Measurements from ENCODE around the gene BAG1.

The BAG1 gene

DNA sequence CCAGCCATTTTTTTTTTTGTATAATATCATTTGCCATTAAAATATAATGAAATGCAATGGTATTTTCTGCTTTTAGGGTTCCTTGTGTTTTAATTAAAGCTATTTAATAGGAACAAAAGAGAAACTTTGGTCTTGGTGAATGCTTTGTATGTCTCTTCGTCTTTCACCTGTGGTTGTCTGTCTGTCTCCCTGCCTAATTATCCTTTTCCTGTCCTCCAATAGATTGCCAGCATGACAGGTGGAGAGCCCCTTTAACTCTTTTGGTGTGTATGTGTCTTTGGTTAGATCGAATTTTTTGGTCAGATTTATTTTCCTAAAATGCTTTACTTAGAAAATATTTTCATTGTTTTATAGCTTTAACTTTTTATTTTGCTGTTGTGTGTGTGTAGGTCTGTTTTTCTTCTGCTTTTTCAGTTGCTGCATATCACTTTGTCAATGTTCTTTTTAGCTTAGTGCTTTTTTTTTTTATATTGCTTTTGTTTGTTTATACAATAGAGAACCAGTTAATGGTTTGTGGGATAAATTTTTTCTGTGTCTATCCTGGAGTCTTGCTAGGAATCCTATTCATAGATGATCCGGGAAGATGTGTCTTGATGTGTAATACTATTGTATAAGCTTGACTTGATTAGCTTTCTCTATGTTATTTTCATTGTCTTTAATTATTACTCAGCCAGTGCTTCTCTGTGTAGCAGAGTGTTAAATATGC is 8.9 kb upstream of the BAG1 start:
- peak; percentile 47 for DNase-seq (ENCODE audit: low read depth)

DNA sequence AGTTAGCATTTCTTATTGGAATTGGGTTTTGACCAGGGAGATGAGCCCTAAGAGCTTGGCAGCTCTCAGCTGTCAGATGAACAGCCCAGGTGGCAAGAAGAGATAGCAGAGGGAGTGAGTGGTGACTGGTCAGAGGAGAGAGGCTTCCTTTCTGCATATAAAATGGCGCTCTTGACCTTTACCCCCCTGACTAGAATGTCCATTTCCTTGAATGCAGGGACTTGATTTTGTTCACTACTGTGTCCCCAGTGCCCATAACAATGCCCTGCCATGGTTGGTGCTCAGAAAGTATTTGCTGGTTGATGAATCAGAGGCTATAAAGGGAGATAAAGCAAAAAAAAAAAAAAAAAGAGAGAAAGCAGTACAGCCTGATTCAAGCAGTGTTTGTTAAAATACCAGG is 7.6 kb upstream of the BAG1 start:
- DNase-seq (ENCODE audit: low read depth): no peak

DNA sequence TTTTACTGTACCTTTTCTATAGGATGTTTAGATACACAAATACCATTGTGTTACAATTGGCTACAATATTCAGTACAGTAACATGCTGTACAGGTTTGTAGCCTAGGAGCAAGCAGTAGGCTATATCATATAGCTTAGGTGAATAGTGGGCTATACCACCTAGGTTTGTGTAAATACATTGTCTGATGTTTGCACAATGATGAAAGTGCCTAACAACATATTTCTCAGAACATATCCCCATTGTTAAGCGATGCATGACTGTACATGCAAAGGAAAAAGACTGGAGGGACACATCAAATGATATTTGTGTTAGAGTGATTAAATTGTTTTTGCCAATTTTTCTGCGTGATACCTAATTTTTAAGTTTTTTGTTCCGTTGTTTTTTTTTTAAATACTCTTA is 5.6 kb upstream of the BAG1 start:
- DNase-seq (ENCODE audit: low read depth): no peak

DNA sequence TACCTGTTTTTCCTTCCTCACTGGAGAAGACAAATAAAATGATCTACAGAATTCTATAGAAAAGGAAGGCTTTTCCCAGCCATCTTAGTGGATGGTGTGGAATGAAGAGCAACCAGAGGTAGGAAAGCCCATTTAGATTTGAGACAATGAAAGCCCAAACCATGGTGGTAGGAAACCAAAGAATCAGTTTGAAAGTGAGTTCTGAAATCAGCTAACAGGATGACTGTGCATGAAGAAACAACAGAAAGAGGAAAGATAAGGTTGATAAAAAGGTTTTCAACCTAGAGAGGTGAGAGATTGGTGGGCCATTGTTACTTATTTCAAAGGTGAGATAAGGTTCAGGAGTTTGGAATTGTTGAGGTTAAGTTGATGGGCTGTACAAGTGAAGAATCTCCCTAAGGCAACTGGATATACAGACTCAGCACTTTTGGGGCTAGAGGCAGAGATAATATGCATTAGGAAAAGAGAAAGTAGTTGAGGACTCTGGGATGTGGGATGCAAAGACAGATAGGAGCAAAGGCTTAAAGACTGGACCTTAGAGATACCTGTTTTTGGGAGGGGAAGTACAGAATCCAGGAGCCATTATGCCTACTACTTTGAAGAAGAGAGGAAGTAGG is 2.8 kb upstream of the BAG1 start:
- DNase-seq (ENCODE audit: low read depth): no peak

DNA sequence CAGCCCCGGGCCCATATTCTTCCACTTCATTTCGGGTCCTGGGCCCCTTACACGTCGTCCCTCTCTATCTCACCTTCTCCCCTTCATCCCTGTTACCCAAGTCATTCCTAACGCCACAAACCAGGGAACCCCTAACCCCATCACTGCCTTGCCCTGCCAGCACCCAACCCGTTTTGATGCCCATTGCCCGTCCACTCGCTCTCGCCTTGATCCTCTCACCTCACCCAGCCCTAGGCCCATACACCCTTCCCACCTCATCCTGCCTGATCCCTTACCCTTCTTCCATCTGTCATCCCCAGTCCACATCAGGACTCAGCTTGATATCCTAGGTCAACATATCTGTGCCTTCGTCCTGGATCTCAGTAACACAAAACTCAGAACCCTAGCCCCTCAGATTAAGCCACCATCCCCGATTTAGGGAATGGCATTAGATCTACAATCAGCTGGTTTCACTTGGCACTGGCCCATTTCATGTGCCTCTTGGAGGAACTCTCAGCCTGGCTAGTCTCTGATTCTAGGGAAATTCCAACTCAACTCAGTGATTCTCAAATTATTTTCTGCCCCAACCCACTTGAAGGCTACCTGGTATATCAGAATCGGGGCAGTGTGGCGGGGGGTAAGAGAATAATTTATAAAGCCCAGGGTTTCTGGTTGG is 830 bp upstream of the BAG1 start:
- DNase-seq (ENCODE audit: low read depth): peak; percentile 24

DNA sequence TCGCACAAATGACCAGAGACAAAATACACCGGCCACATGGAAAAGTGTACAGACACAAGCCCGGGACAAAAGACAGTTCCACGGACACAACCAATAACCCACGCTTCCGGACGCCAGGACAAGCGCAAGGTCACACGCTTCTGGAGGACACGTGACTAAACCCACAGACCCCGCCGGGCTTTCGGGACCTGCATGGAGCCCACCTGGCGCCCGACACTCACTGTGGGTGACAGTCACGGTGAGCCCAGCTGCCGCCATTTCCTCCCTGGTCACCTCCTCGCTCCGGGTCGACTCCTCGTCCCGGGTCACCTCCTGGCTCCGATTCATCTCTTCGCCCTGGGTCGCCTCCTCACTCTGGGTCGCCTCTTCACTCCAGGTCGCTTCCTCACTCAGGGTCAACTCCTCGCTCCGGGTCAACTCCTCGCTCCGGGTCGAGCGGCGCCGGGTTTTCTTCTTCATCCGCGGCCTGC is 470 bp downstream of the BAG1 start:
- DNase-seq (ENCODE audit: low read depth): peak; percentile 55

DNA sequence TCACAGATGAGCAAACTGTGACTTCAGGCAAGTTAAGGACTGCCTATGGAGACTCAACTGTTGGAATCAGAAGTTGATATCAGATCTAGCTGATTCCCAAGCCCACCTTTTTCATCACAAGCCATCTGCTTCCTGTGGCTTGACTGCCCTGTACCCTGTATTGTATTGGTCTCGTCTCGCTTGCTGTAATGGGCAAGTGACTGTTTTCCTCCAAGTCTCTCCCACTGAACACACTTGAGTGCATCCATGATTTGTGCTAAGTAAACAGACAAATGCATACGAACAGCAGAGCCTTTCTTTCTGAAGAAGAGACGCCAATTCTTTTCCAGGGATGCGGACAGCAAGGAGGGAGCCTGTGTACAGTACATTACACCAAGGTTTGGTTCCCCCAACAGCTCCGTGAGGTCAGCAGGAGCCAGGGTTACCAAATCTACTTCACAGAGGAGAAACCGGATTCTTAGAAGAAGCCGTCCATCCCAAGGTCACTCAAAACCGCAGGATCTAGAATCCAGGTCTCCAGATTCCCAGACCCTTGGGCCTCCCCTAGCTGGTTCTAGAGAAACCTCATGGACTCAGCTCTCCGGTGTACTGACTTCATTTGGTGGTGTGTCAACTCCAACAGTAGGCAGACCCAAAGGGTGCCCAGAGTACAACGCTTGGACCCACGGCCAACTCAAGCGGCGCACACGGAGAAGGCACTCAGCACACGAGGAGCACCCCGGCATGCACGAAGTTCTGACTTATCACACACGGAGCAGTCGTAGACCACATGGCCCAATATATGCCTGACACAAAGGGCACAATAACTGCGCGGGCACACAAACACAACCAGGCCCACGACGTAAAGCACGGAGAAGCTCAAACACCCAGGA is 1.1 kb downstream of the BAG1 start:
- peak; percentile 52 for DNase-seq (ENCODE audit: low read depth)

DNA sequence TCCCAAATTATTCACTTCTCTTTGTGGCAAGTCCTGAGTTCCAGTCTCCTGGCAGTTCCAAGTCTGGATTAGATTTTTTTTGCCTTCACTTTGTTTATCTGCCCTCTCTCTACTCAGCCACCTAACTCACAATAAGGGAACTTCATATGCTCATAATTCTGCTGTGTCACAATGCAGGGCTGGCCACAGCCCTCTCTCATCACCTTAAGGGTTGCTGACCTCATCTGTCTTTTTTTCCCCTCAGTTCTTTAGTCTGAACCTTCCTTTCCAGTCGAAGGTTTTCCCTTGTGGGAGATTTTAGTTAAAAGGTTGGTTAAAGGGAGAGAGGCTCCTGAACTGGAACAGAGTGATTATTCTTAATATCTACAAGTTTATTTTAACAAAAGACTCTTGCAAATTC is 4.1 kb downstream of the BAG1 start:
- DNase-seq (ENCODE audit: low read depth): no peak

DNA sequence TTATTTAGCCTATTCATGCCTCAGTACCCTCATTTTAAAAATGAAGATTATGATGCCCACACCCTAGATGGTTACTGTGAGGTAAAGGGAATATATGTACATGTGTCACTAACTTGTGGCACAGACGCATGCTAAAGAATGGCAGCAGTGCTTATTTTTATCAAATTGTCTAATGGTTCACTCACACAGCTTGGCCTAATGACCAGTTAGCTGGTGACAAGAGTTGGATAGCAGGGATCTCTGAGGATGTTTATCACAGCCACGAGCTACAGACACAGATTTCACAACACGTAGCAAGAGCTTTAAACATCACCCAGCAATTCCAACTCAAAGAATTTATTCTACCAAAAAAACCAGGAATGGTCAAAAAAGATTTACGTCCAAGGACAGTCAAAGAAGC is 7.2 kb downstream of the BAG1 start:
- DNase-seq (ENCODE audit: low read depth): no peak

DNA sequence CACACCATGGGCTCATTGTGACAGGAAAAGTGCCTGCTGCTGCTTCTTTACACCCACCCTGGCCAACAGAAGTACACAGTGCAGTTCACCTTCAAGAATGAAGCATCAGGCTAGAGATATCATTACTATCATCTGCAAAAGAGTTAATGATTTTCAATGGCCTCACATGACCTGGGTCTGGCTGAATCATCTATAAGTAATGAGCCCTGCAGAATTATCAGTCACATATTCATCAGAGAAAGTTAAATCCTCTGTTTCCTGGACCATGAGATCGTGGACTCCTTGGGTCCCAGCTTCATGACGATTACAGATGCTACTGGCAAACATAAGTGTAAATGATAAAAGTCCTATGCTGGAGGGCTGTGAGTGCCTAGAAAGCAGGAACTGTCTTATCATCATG is 8.3 kb downstream of the BAG1 start:
- no peak for DNase-seq (ENCODE audit: low read depth)

DNA sequence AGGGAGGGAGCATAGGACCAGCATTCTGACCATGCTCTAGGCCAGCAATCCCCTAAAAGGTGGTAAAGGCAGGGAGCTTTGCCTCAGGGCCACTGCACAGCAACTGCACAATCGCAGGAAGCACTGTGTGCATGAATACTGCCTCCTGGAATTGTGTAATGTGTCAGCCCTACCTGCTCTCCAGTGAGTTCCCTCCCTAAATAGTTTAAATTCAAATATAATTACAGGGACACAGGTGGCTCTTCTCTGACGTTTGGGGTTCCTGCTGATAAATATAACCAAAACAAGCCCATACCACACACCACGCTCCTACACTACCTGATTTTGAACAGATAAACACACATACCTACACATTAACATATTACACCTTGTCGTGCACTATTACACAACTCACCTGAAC is 9.0 kb downstream of the BAG1 start:
- DNase-seq (ENCODE audit: low read depth): no peak

DNA sequence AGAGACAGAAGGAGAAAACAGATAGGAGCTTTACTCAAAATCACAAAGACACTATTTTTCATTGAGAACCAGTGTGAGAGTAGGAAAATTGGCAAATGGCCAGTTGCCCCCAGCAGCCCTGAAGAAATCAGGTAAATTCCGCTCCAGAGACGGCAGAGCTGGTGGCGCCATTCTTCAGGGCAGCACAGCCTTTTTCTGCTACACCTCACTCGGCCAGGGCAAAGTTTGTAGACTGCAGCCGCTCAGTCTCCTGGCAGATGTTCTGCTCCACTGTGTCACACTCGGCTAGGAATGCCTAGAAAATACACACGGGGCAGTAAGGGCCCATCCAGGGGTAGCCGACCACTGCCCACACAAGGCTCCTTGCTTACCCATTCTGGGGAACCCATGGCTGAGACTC is 9.5 kb downstream of the BAG1 start:
- DNase-seq (ENCODE audit: low read depth): no peak

DNA sequence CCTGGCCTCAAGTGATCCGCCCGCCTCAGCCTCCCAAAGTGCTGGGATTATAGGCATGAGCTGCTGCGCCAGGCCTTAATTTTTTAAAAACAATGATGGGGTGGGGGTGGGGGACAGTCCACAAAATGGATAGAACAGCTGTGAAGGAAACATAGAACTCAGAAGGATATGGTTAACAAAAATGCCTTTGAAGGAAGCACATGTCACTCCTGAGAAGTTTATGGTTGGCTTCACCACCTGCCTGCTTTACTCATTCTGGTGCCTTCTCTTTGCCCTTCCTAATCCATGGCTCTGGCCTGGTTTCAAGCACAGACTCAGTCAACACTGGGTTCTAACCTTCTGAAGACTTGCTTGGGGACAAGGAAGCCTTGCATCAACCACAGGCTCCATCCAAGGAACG is 10.3 kb downstream of the BAG1 start:
- DNase-seq (ENCODE audit: low read depth): no peak

DNA sequence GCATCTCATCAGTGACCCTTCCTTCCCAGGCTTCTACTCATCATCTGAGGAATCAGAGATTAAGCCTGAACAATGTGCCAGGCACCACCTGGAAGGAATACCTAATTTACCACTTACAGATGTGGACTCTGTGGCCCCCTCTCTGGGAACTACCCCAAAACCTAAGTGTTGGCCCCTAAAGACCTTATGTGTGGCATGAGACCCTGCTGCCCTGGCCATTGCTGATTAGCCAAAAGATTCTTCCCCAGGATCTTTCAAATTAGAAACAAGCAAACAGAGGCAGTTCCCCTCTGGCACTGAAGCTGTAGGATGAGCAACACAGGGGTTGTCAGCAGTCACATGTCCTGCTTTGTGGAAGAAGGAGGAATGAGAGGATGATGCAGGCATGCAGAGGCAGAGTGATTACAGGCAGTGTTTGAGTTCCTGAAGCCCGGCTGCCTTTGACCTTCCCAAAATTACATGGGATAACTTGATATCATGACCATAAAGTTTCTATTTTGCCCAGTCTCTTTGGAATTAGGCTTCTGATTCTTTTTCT is 14.0 kb downstream of the BAG1 start:
- DNase-seq (ENCODE audit: low read depth): peak; percentile 62

DNA sequence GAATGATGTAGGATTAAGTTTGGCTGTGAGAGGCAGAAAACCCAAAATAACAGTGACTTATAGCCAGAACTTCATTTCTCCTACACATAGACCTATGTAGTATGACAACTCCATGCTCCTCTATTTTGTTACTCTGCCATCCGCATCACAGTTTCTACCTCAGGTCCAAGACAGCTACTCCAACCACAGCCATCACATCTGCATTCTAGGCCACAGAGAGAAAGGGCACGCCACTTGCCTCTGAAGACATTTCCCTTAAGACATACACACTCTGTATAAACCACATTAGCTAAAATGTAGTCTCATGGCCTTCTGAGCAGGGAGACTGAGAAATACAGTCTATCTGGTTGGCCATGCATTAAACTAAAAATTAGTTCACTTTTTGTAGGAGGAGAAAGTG is 14.5 kb downstream of the BAG1 start:
- DNase-seq (ENCODE audit: low read depth): no peak

DNA sequence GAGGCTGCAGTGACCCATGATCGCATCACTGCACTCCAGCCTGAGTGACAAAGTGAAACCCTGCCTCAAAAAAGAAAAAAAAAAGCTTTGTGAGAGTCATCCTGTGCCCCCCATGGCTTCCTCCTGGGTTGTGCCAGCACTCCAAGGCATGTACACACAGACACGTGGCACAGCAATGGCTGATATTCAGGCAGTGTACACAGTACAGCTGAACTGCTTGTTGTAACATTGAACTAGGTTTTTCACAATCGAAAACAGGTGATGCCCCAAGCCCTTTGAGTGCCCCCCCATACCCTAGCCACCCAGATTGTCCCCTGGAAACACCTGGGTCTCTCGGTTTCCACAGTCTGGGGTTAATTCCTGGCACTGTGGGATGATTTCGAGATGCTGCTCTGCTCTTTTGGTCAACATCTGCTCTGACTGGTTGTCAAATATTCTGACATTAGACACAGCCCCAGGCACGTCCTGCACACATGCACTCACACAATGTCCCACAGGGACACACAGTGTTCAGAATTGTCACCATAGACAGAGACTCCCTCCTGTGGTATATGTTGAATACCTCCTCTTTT is 15.3 kb downstream of the BAG1 start:
- DNase-seq (ENCODE audit: low read depth): no peak

DNA sequence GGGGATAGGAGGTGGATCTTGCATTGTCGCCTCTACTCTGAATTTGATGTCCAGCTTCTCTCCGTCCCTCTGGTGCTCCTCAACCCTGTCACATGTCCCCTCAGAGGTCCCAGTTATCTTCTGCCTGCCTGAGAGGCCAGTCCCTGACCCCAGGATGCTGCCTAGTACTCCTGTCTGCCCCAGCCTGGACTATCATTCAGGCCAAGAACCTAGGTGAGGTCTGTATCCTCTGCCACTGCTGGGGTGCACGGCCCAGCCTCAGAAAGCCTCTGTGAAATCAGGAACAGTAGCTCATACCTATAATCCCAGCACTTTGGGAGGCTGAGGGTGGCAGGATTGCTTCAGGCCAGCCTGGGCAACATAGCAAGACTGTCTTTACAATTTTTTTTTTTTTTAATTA is 15.9 kb downstream of the BAG1 start:
- no peak for DNase-seq (ENCODE audit: low read depth)

DNA sequence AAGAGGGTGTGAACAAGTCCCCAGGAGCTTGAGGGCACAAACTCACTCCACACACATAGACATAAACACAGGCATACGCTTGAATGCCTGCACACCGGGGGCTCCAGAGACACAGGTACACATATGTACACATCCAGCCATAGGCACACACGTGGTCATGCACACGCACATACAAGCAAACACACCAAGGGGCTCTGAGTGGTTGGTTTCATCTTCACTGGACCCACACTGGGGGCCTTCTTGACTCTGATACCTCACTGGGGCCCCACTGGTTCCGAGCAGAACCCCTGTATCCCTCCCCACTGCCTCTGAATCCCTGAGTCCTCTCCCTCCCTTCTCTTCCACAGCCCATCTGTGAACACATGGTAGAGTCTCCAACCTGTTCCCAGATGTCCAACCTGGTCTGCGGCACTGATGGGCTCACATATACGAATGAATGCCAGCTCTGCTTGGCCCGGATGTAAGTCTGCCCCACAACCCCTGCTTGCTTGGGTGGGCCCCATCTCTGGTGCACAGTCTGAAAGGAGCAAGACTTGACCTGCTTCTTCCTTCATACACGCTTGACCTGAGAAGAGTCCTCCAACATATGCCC is 18.1 kb downstream of the BAG1 start:
- no peak for DNase-seq (ENCODE audit: low read depth)

DNA sequence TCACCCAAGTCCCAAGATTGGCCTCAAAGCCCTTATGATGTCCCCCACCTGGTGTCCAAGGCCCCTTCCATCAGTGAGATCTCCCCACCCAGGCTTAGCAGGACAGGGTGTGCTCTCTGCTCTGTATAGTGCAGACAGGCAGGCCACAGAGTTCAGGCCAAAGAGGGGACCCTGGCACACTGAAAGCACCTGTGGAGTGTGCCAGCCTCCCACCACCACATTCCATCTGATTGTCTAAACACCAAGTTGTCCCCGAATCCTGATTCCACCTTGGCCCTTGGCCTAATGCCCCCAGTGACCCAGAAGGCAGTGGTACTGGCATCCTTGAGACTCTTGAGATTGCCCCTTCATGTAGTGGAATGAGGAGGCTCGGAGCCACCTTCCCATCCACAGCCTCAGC is 19.2 kb downstream of the BAG1 start:
- DNase-seq (ENCODE audit: low read depth): no peak

DNA sequence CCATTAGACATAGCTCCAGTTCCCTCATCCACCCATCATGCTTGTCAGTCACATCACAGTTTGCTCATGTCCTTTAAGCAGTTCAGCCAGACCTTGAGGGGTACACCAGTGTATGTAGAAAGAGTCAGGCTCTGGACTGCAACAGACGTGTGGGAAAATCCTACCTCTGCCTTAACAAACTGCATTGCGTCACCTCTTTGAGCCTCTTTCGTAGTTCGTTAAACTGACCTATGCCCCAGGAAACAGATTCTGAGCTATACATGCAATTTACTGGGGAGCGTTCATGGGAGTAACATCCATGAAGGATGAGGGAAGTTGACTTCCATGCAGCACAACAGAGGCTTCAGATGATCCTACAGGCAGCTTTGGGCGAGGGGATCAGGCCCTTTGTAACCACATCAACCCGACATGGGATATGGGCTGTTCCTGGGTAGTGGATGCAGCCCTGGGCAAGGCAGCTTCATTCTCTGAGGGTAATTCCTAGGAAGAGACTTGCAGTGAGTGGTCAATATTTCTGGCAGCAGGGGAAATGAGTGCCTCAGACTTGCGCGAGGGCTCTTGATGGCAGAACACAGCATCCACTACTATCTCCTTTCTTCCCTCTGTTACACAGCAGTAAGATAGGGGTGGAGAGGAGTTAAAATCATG is 20.2 kb downstream of the BAG1 start:
- DNase-seq (ENCODE audit: low read depth): no peak

DNA sequence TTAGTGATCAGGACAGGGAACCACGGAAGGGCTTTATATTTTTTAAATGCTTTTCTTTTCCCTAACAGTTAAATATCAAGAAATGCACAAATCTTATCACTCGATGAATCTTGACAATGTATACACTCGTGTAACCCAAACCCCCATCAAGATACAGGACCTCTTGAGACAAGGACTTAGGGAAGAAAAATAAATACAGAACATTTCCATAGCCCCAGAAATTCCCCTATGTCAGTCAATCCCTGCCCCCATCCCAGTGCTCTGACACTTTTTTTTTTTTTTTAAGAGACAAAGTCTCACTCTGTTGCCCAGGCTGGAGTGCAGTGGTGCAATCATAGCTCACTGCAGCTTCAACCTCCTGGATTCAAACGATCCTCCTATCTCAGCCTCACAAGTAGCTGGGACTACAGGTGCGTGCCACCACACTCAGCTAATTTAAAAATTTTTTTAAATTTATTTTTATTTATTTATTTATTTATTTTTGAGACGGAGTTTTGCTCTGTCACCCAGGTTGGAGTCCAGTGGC is 21.8 kb downstream of the BAG1 start:
- no peak for DNase-seq (ENCODE audit: low read depth)

Data from ELR (cell line).